ENCODE data around the gene SPATA32.

SPATA32 gene

GRCh38 chr17:45221081-45222013, 40.5 kb downstream of the SPATA32 start, which contains the start of gene FMNL1:
TSS of gene FMNL1 (plus strand) at chr17:45221885. CDS start at chr17:45222125, 240 bp downstream.
- H3K27ac ChIP-seq (ENCODE audit: low read depth, low read length), result peak within 1 kb of the TSS; percentile 88
- peaks cover 19% of the 10 kb centered on the region for H3F3A ChIP-seq (ENCODE audit: control insufficient read depth, insufficient read depth)
- H3K4me3 ChIP-seq (ENCODE audit: low read length), result peak within 1 kb of the TSS; percentile 95
- peaks cover 6% of the 10 kb centered on the region; the same call in 1 of the 2 replicates for H3K27me3 ChIP-seq (ENCODE audit: control insufficient read depth, low read length)
- H3K4me2 ChIP-seq (ENCODE audit: low read length), result peak within 1 kb of the TSS; percentile 86
- TF ChIP-seq, protein P1, sequence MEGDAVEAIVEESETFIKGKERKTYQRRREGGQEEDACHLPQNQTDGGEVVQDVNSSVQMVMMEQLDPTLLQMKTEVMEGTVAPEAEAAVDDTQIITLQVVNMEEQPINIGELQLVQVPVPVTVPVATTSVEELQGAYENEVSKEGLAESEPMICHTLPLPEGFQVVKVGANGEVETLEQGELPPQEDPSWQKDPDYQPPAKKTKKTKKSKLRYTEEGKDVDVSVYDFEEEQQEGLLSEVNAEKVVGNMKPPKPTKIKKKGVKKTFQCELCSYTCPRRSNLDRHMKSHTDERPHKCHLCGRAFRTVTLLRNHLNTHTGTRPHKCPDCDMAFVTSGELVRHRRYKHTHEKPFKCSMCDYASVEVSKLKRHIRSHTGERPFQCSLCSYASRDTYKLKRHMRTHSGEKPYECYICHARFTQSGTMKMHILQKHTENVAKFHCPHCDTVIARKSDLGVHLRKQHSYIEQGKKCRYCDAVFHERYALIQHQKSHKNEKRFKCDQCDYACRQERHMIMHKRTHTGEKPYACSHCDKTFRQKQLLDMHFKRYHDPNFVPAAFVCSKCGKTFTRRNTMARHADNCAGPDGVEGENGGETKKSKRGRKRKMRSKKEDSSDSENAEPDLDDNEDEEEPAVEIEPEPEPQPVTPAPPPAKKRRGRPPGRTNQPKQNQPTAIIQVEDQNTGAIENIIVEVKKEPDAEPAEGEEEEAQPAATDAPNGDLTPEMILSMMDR (IDR thresholded peaks at IDR 0.05; ENCODE audit: low read depth, low read length, poor library complexity, severe bottlenecking), result no peak
- no peak for TF ChIP-seq EZH2phosphoT487 (IDR thresholded peaks at IDR 0.05; ENCODE audit: borderline replicate concordance, low read length)
- peaks cover 41% of the 10 kb centered on the region for H3K79me2 ChIP-seq (ENCODE audit: control insufficient read depth, low read length)
- peaks cover 49% of the 10 kb centered on the region for H3K4me1 ChIP-seq (ENCODE audit: control insufficient read depth, low read length)
- no peaks in the 10 kb centered on the region for H3K9me3 ChIP-seq (ENCODE audit: control insufficient read depth, insufficient read depth, low read length)
- H4K20me1 ChIP-seq (ENCODE audit: control insufficient read depth, insufficient read depth, low read depth, low read length), result no peaks in the 10 kb centered on the region; the same call in 1 of the 2 replicates
- H3K36me3 ChIP-seq (ENCODE audit: control insufficient read depth, low read length), result no peaks in the 10 kb centered on the region
- H3K9me2 ChIP-seq (replicated peaks; ENCODE audit: control insufficient read depth, low read length), result no peaks in the 10 kb centered on the region

GRCh38 chr17:45220079-45220478, 41.8 kb downstream of the SPATA32 start:
- Histone ChIP-seq H3K4me2 (ENCODE audit: low read length) (no peak overlapping the region), H3K27me3 (ENCODE audit: control insufficient read depth, low read length) (peaks cover 6% of the 10 kb centered on the region; the same call in 1 of the 2 replicates), H3K9me2 (replicated peaks; ENCODE audit: control insufficient read depth, low read length) (no peaks in the 10 kb centered on the region), H3K9me3 (ENCODE audit: control insufficient read depth, insufficient read depth, low read length) (no peaks in the 10 kb centered on the region), H4K20me1 (ENCODE audit: control insufficient read depth, insufficient read depth, low read depth, low read length) (no peaks in the 10 kb centered on the region; the same call in 1 of the 2 replicates), H3K79me2 (ENCODE audit: control insufficient read depth, low read length) (peaks cover 31% of the 10 kb centered on the region), H3K4me3 (ENCODE audit: low read length) (no peak overlapping the region), H3K4me1 (ENCODE audit: control insufficient read depth, low read length) (peaks cover 37% of the 10 kb centered on the region), H3F3A (ENCODE audit: control insufficient read depth, insufficient read depth) (peaks cover 19% of the 10 kb centered on the region), H3K27ac (ENCODE audit: low read depth, low read length) (no peak overlapping the region), H3K36me3 (ENCODE audit: control insufficient read depth, low read length) (no peaks in the 10 kb centered on the region)
- no peak for TF ChIP-seq EZH2phosphoT487 (IDR thresholded peaks at IDR 0.05; ENCODE audit: borderline replicate concordance, low read length)
- TF ChIP-seq, protein P1 (IDR thresholded peaks at IDR 0.05; ENCODE audit: low read depth, low read length, poor library complexity, severe bottlenecking), result no peak

DNA sequence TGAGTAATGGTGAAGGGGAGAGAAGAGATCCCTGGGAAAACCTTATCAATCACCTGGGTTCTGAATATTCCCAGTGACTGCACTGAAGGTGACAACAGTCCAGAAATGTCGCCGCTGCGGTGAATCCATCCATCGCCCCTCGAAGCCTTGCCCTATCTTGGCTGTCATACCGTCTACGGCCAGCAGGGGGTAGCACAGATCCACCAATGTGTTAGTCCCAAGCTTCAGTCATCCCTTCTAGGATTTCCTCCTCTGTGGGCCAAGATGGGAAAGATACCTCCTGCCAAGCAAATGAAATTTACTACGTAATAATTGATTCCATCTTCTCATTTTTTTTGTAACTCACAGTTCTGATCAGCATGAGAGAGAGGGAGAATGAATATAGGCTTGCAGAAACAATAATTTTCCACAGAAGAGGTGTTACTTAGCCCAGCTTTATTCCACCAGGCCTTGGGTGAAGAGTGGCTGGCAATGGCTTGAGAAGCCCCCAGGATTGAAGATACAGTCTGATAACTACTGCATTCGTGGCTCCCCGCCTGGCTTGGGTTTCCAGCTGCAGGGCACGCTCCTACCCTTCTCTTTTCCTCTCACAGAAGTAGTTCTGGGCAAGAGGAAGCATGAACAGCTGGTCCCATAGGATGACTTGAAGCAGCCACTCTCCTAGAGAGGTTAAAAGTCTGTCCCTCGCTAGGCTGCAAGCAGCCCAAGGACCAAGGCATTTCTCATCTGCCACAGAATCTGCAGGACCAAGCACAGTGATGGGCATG, 42.8 kb downstream of the SPATA32 start:
- Histone ChIP-seq H3K9me3 (ENCODE audit: control insufficient read depth, insufficient read depth, low read length) (no peaks in the 10 kb centered on the region), H4K20me1 (ENCODE audit: control insufficient read depth, insufficient read depth, low read depth, low read length) (no peaks in the 10 kb centered on the region; the same call in 1 of the 2 replicates), H3K27me3 (ENCODE audit: control insufficient read depth, low read length) (peaks cover 6% of the 10 kb centered on the region; the same call in 1 of the 2 replicates), H3K4me2 (ENCODE audit: low read length) (no peak overlapping the region), H3K79me2 (ENCODE audit: control insufficient read depth, low read length) (peaks cover 21% of the 10 kb centered on the region), H3K4me3 (ENCODE audit: low read length) (no peak overlapping the region), H3K36me3 (ENCODE audit: control insufficient read depth, low read length) (no peaks in the 10 kb centered on the region), H3F3A (ENCODE audit: control insufficient read depth, insufficient read depth) (peaks cover 19% of the 10 kb centered on the region), H3K9me2 (replicated peaks; ENCODE audit: control insufficient read depth, low read length) (no peaks in the 10 kb centered on the region), H3K27ac (ENCODE audit: low read depth, low read length) (no peak overlapping the region), H3K4me1 (ENCODE audit: control insufficient read depth, low read length) (peaks cover 27% of the 10 kb centered on the region)
- TF ChIP-seq EZH2phosphoT487 (IDR thresholded peaks at IDR 0.05; ENCODE audit: borderline replicate concordance, low read length), result no peak
- TF ChIP-seq, protein P1 (IDR thresholded peaks at IDR 0.05; ENCODE audit: low read depth, low read length, poor library complexity, severe bottlenecking), result peak; percentile 92

Data from DOHH2 (cell line).